PFSK-1 (cell line): ENCODE measurements around the gene RALY.

ENCODE experiments used
- POLR2AphosphoS5 ChIP-seq: IDR thresholded peaks from 2 replicates; pipeline ENCODE4 v1.6.1; 2012; ENCODE audit warnings: low read depth, mild to moderate bottlenecking, control low read depth, low read length, moderate library complexity
- REST ChIP-seq, 2 experiments: IDR thresholded peaks; 2 replicates each; pipeline versions ENCODE4 v1.6.1 to v1.8.0; 2011 to 2012; ENCODE audit warnings: low read depth in 2 of 2, low read length in 2 of 2, control low read depth in 1 of 2, inconsistent platforms in 1 of 2, mild to moderate bottlenecking in 1 of 2, moderate library complexity in 1 of 2; ENCODE audit not compliant: insufficient read depth in 1 of 2
- SIN3A ChIP-seq: IDR thresholded peaks from 2 replicates; pipeline ENCODE4 v1.6.1; 2012; ENCODE audit warnings: mild to moderate bottlenecking, low read length, moderate library complexity, borderline replicate concordance; ENCODE audit not compliant: insufficient read depth

- TF ChIP-seq REST (IDR thresholded peaks at IDR 0.05; ENCODE audit: insufficient read depth in 1 of 2, low read depth in 2 of 2, low read length in 2 of 2) (no peak), POLR2AphosphoS5 (no peak), SIN3A (no peak)
These were observed 21.2 kb downstream of the RALY start for GRCh38 chr20:34014878-34015277.
